Ishikawa (cell line): ENCODE data around the gene CERK.

Experiments used
- CREB1 ChIP-seq: IDR thresholded peaks from 2 replicates; pipeline ENCODE4 v1.6.1; 2012; ENCODE audit warnings: low read depth
- EGR1 ChIP-seq: IDR thresholded peaks from 2 replicates; pipeline ENCODE4 v1.6.1; 2012
- FOXM1 ChIP-seq: IDR thresholded peaks from 2 replicates; pipeline ENCODE4 v1.6.1; 2012; ENCODE audit warnings: low read depth, borderline replicate concordance
- MAX ChIP-seq: IDR thresholded peaks from 2 replicates; pipeline ENCODE4 v1.6.1; 2012
- NFIC ChIP-seq: IDR thresholded peaks from 2 replicates; pipeline ENCODE4 v1.6.1; 2012
- RAD21 ChIP-seq: IDR thresholded peaks from 2 replicates; pipeline ENCODE4 v1.6.1; 2012; ENCODE audit warnings: low read depth
- REST ChIP-seq: IDR thresholded peaks from 2 replicates; pipeline ENCODE4 v1.6.1; 2012; ENCODE audit warnings: low read depth, mild to moderate bottlenecking
- TAF1 ChIP-seq: IDR thresholded peaks from 2 replicates; pipeline ENCODE4 v1.6.1; 2012; ENCODE audit warnings: low read depth, mild to moderate bottlenecking

- no peak for TF ChIP-seq CREB1
- TF ChIP-seq REST, result no peak
- TF ChIP-seq FOXM1, result no peak
- no peak for TF ChIP-seq MAX
- no peak for TF ChIP-seq RAD21
- no peak for TF ChIP-seq EGR1
- no peak for TF ChIP-seq TAF1
- TF ChIP-seq NFIC, result no peak
Measured at GRCh38 chr22:46677323-46678002, 60.6 kb downstream of the CERK start.
